HG03108 (cell line): ENCODE measurements around the gene NIN.

Source experiments
- ATAC-seq: cut with Tn5 transposase; IDR thresholded peaks from one replicate; pipeline ENCODE4 v1.9.1; 2021; ENCODE audit warnings: moderate library complexity; ENCODE audit not compliant: unreplicated experiment

NIN gene

GRCh38 chr14:50830932-50831725, at the start of gene NIN:
TSS of gene NIN (minus strand) at chr14:50831162. CDS start at chr14:50822056, 9,106 bp downstream.
- peak; percentile 62 for ATAC-seq

GRCh38 chr14:50875359-50876070, 44.6 kb upstream of the NIN start:
- peak; percentile 97 for ATAC-seq

- ATAC-seq = no peak
These were observed 43.8 kb upstream of the NIN start for GRCh38 chr14:50874757-50875156.

GRCh38 chr14:50871914-50872732, 41.2 kb upstream of the NIN start, which contains the start of gene ABHD12B:
TSS of gene ABHD12B (plus strand) at chr14:50872053. CDS start at chr14:50872175, 122 bp downstream.
- ATAC-seq = no peak

GRCh38 chr14:50871228-50871627, 40.3 kb upstream of the NIN start:
- ATAC-seq = no peak

- ATAC-seq = no peak
These were observed 34.6 kb upstream of the NIN start for GRCh38 chr14:50865391-50866076.

- no peak for ATAC-seq
These were observed 34.0 kb upstream of the NIN start for GRCh38 chr14:50864946-50865345.

- ATAC-seq = no peak
These were observed 33.3 kb upstream of the NIN start for GRCh38 chr14:50864237-50864636.

GRCh38 chr14:50862036-50862570, 31.1 kb upstream of the NIN start:
- ATAC-seq = no peak

- ATAC-seq = peak; percentile 44
These were observed 29.6 kb upstream of the NIN start for GRCh38 chr14:50860478-50861086.

- ATAC-seq = no peak
These were observed 28.3 kb upstream of the NIN start for GRCh38 chr14:50859296-50859624.

- no peak for ATAC-seq
These were observed 25.7 kb upstream of the NIN start for GRCh38 chr14:50856660-50857059.

GRCh38 chr14:50855558-50855957, 24.6 kb upstream of the NIN start:
- no peak for ATAC-seq

GRCh38 chr14:50854521-50854920, 23.6 kb upstream of the NIN start:
- no peak for ATAC-seq

GRCh38 chr14:50853891-50854290, 22.9 kb upstream of the NIN start:
- no peak for ATAC-seq

GRCh38 chr14:50846226-50846880, 15.4 kb upstream of the NIN start:
- no peak for ATAC-seq

- no peak for ATAC-seq
These were observed 14.2 kb upstream of the NIN start for GRCh38 chr14:50845166-50845565.

GRCh38 chr14:50844391-50844790, 13.4 kb upstream of the NIN start:
- ATAC-seq = no peak

GRCh38 chr14:50839691-50840090, 8.7 kb upstream of the NIN start:
- ATAC-seq = no peak

GRCh38 chr14:50839048-50839447, 8.1 kb upstream of the NIN start:
- ATAC-seq = no peak
